Activated CD8-positive, alpha-beta memory T cell treated with anti-CD3 and anti-CD28 coated beads for 36 hours (primary cell): ENCODE results near the gene RUFY4. TPM values are rescaled to one million over a fixed set of nuclear protein-coding genes. Genes with fewer than 3 reads are reported as not detected.

Experiments
- CTCF ChIA-PET: fragments of 350-600 bp; sonication (Branson Sonifier 250); formaldehyde crosslinking; loops from one replicate; lab custom pipeline; 2021; ENCODE audit warnings: antibody characterized with exemption; lab: Charles Lee
- POLR2A ChIA-PET: fragments of 350-600 bp; sonication (Branson Sonifier 250); formaldehyde crosslinking; loops from one replicate; lab custom pipeline; 2021; ENCODE audit warnings: antibody characterized with exemption; lab: Charles Lee
- total RNA-seq, 2 experiments: library from RNA; stranded (reverse); gene quantifications; one replicate each; pipeline ENCODE4 v1.2.3, GENCODE V29; 2021

RUFY4 gene
- total RNA-seq, 2 experiments from 2014 or later = not detected

DNA sequence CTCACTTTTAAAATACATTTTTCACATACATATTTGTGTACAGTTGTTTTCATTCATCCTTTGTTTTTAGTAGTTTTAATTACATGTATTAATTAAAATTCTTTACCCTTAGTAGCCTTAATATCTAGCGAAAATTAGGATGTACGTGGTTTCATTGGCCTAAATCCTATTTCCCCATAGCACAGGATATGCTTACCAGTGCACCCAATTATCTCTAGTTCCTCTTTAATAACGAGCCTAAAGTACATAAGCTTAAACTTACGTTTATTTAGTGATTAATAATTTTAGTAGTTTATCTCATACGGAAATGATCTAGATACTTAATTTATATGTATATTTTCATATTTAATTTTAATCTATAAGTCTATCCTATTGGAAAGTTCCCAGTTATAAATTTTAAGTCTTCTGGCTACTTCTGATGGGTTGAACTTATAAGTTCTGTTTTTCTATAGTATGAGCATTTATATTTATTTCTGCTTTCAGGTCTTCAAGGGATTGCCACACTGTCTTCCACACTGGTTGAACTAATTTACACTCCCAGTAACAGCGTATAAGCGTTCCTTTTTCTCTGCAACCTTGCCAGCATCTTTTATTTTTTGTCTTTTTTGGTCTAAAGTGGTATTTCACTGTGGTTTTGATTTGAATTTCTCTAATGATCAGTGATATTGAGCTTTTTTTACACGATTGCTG lies 21.4 kb upstream of the RUFY4 start:
- ChIA-PET CTCF (no interaction called here), POLR2A (no interaction called here)

DNA sequence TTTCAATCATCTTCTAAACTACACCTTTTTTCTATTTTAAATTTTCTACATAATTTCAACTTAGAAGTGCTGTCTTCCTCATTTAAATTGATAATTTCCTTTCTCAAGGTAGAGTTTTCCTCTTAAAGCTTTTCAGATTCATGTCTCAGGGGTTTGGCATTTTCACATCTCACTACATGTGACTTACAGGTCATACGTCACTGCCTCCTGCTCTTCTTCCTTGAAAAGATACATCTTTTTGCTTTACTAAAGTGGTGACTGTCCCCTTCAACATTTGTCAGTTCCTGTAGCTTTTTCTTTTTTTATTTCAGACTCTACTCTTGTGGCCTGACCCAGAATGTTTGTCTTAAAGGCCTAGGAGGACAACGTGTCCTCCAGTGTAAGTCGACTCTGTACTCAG lies 17.1 kb upstream of the RUFY4 start:
- ChIA-PET CTCF (no interaction called here), POLR2A (no interaction called here)

DNA sequence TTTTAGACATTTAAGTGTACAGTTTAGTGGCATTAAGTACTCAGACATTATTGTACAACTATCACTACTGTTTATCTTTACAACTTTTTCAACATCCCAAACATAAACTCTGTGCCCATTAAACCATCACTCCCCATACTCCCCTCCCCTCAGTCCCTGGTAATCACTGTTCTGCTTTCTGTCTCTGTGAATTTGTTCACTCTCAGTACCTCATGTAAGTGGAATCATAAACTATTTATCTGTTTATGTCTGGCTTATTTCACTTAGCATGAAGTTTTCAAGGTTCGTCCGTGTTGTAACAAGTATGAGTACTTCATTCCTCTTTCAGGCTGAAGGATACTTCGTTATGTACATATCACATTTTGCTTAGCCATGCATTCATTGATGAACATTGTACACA lies 9.8 kb upstream of the RUFY4 start:
- ChIA-PET CTCF (interaction anchor here (1.1 kb wide), 1 partner anchor 10 kb away, joined by 4 read pairs; the partner anchor contains the start of gene RUFY4), POLR2A (no interaction called here)

DNA sequence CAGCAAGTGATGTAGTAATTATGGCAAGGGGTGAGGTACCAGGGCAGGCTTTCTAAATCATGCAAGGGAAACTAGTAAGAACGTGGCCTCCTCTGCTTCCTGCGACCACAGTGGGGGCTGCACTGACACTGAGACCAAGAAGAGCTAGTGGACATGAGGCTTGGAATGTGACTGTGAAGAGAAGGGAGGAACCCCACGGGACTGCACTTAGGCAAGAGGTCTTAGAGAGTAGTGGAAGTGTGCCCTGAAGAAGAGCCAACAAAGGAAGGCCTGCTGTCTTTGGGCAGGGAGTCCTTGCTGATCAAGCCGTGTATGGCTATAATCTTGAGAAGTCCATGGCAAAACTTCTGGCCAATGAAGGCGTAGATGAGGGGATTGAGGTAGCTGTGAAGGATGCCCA lies 8.9 kb upstream of the RUFY4 start:
- CTCF ChIA-PET = interaction anchor here (1.1 kb wide), 1 partner anchor 9 kb away, joined by 4 read pairs; the partner anchor contains the start of gene RUFY4
- POLR2A ChIA-PET = no interaction called here

DNA sequence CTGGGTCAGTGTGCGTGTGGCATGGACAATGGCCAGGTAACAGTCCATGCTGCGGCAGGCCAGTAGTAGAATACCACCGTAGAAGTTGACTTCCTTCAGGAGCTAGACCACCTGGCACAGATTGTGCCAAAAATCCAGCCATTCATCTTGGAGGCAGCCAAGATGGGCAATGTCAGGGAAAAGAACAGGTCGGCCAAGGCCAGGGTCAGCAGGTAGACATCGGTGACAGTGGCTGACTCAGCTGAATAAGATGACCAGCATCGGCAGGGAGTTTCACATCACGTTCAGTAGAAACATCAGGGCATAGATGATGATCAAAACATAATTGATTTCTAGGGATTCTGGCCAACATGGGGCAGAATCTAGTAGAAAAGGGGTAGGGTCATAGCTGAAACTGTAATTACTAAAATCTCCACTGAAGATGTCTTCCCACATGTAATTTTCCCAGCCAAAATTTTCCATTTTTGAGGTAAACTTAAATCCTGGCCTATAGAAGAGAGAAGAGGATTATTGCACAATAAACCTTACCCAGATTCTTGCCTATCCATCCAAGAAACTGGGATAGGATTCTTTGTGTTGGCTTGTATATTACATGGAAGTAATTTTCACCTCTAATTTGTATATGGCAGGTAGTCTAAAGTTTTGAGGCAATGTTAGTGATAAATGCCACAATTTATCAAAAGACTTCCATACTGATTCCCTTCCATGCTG lies 7.9 kb upstream of the RUFY4 start:
- CTCF ChIA-PET = no interaction called here
- POLR2A ChIA-PET = no interaction called here

DNA sequence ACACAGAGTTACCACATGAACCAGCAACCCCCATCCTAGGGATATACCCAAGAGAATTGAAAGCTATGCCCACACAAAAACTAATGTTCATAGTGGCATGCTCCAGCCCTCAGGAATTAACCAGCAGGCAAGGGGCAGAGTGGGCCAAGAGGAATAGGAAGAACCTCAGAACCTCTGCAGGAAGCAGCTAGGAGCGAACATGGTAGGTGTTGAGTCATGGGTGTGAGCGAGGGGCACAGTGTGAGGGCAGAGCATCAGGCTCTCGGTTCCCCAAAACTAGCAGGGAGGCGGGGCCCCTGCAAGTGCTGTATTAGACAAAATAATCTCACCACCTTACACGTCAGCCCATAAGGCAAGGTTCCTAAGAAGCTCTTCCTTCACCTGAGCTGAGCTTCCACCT lies 5.6 kb upstream of the RUFY4 start:
- ChIA-PET CTCF (no interaction called here), POLR2A (no interaction called here)

DNA sequence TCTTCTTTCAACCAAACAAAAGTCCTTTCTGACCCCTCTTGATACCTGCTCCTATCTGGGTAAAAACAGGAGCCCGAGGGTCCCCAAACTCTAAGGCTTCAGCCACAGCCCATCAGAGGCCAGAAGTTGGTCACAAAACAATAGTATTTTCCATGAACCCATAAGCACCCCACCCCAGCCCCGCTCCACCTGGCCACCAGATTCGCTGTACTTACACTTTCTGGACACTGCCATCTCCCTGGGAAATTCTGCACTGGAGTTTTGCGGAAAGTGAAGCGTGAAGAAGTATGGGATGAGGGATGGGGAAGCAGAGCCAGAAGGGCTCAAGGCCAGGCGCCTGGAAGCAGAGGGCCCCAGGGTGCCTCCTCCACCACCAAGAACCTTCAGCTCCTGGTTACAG lies 5.2 kb upstream of the RUFY4 start:
- CTCF ChIA-PET = no interaction called here
- POLR2A ChIA-PET = no interaction called here

DNA sequence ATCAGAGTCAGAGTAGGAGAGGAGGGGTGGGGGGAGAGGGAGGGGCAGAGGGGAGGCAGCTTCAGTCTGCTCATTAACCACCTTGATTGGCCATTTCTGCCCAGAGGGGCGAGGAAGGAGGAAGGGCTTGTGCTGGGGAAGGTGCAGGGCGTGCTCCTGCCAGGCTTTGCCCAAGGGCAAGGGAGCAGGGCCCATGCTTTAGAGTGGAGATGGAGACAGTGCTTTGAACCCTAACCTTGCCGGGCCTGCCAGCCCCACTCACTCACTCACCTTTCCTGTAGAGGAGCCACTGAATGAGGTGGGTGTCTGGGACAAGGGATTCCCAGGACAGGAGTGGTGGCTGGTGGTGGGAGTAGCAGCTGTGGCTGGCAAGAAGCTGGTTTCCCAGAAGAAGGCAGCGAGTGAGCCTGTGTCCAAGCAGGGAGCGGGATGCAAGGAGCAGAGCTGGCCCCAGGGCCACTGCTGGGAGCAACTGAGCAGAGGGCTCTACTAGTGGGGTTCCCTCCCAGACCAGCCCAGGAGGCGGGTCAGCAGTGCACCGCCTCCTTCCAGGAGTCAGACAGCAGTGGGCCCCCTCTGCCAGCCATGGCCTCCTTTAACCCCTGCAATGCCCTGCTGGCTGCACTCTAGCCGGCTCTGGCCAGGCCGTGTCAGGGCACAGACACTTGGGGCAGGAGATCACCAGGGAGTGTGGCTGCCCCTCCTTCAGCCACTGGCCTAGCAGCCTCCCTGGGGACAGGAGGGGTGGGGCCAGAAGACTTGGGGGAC lies 3.6 kb upstream of the RUFY4 start:
- ChIA-PET POLR2A (no interaction called here), CTCF (no interaction called here)

DNA sequence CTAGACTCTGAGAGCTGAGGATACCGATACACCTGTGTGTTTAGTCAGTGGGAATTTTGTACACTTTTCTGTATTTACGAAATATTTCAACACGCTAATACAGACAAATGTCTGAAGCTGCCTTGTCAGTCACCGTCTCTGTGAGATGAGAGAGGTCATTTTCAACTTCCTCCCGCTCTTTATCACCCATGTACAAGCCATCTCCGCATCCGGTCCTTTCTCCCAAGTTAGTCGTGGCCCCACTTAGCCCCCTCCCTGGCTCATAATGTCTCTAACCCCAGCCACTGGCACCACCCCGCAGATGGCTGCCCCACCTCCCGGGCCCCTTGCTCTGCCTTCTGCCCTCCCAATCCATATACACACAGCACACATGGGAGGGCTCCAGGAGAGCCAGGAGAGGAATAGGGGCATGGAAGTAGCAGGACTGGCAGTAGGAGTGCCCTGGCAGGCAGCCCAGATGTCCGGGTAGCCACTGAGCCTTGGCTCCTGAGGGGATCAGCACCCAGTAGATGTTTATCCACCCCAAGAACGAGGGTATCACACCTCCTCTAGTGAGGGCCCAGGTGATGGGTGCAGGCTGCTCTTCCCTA lies 2.0 kb upstream of the RUFY4 start:
- ChIA-PET CTCF (interaction anchor here (1.1 kb wide), 1 partner anchor 17 kb away, joined by 3 read pairs; no protein-coding TSS in a partner anchor), POLR2A (no interaction called here)

DNA sequence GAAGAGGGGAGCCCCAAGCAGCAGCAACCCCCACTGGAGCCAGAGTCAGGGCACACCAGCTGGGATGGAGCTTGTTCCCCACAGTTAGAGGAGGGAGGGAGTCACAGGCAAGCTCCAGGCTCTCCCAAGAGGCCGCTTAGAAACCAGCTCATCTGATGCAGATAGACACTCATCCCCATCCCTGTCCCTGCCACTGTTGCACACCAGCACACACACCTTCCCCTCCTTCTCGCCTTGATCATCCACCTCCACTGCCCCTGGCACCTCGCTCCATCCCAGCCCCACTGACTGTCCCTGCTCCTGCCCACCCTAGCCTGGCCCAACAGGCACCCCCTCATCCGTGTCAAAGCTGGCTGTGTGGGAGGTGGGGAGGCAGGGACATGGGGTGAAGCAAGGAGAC lies 1.5 kb upstream of the RUFY4 start:
- ChIA-PET POLR2A (no interaction called here), CTCF (interaction anchor here (1.1 kb wide), 1 partner anchor 18 kb away, joined by 3 read pairs; no protein-coding TSS in a partner anchor)

DNA sequence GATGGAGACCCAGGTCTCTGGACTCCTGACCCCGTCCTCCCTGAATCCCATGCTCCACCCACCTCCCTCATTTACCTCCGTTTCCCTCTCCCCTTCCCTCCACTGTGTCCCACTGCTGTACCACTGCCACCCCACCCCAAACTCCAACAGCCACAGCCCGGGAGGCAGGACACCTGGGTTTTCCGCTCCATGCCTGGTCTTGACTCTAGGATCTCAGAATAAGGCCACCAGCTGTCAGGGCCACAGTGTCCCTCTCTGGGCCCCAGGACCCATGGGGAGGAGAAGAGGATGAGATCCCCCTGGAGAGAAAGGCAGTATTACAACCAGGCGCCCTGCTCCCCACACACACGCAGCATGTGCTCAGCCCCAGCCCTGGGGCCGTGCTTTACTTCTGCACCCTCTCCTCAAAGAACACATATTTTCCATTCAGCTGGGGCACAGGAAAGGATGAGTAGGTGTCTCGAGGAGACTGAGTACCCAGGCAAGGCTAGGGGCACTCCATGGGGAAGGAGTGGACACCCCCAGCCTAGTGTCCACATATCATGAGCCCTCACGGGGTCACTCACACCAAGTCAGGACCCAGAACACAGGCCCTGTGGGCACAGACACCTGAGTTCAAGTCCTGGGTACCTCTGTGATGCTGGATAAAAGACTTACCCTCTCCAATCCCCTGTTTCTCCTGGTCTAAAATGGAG lies 700 bp downstream of the RUFY4 start:
- CTCF ChIA-PET = interaction anchor here (1.1 to 1.2 kb wide), 2 partner anchors 10 to 36 kb away, joined by 3 read pairs; no protein-coding TSS in a partner anchor
- POLR2A ChIA-PET = no interaction called here

DNA sequence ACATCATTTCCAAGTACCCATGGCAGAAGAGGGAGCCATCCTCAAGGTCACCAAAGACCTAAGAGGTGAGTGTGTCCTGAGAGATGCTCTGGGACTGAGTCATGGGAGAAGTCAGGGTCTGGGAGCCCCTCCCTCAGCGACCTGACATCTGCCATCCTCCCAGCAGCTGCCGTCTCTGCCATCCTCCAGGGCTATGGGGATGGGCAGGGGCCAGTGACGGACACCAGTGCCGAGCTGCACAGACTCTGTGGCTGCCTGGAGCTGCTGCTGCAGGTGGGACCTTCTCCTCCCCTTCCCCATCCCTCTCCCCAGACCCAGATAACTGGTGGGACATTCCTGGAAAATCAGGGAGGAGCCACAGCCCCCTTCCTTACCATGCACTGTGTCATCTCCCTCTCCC lies 1.5 kb downstream of the RUFY4 start:
- ChIA-PET POLR2A (no interaction called here), CTCF (no interaction called here)

DNA sequence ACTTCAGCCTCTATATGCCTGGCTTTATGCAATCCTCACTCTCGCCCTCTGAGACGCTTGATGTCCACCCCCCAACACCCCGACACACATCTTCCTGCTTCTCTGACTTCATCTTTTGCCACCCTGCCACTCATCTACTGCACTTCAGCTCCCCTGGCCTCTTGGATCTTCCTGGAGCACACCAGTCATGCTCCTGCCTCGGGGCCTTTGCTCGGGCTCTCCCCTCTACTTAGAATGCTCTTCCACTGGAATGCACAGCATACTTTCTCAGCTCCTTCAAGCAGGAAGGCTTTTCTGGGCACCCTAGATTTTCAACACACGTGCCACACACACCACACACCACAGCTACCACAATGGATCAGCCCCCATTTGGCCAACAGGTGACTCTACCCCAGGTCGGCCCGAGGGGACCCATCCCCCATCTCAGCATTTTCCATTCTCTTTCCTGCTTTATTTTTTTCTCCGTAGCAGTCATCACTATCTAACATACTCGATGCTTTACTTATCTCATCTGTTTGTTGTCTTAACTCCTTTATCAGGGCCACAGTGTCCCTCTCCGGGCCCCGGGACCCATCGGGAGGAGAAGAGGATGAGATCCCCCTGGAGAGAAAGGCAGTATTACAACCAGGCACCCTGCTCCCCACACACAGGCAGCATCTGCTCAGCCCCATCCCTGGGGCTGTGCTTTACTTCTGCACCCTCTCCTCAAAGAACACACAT lies 2.3 kb downstream of the RUFY4 start:
- CTCF ChIA-PET = no interaction called here
- POLR2A ChIA-PET = no interaction called here

DNA sequence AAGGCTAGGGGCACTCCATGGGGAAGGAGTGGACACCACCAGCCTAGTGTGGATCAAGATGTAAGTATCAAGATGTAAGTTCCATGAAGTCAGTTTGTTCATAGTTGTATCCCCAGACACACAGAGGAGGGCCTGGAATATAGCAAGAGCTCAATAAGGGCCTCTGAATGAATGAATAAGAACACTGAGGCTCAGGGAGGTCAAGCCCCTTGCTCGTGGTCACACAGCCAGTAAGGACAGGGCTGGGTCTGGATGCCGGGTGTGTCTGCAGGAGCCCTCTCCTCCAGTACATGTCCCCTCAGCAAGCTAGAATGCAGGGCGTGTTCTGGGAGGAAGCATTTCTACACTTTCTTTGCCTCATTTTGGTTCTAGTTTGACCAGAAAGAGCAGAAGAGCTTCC lies 2.9 kb downstream of the RUFY4 start:
- CTCF ChIA-PET = no interaction called here
- POLR2A ChIA-PET = no interaction called here

DNA sequence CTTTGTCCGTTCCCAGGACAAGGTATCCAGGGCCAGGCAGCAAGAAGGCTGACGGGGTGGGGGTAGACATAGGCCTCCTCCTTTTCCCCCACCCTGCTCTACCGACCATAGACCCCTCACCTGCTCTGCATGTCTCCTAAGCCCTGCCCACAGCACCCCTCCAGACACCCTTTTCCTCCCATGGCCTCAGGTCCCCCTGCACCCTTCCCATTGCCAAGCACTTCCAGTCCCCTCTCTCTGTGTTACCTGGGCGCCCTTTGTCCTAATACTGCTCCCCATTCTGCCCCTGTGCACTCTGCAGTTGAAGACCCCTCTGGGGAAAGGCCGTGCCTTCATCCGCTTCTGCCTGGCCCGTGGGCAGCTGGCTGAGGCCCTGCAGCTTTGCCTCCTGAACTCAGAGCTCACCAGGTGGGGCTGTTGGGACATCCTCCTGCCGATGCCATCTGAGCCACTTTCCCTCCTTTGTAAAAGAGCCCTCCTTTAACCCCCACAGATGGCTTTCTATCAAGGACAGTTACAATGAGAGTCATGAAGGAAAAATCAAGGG lies 3.5 kb downstream of the RUFY4 start:
- POLR2A ChIA-PET = no interaction called here
- CTCF ChIA-PET = no interaction called here

DNA sequence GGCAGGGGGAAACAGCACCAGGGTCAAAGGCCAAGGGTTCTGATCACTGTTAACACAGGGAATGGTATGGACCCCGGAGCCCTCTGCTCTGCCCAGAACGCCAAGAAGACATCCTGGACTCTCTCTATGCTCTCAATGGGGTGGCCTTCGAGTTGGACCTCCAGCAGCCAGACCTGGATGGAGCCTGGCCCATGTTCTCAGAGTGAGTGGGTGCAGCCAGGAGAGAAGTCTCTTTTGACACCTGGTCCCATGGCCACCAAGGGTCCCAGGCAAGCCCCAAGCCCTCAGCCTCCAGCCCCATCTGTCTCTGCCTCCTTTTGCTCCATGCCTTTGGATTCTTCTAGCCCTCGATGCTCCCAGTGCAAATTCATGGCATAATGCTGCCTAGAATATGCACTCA lies 4.1 kb downstream of the RUFY4 start:
- POLR2A ChIA-PET = no interaction called here
- CTCF ChIA-PET = no interaction called here

DNA sequence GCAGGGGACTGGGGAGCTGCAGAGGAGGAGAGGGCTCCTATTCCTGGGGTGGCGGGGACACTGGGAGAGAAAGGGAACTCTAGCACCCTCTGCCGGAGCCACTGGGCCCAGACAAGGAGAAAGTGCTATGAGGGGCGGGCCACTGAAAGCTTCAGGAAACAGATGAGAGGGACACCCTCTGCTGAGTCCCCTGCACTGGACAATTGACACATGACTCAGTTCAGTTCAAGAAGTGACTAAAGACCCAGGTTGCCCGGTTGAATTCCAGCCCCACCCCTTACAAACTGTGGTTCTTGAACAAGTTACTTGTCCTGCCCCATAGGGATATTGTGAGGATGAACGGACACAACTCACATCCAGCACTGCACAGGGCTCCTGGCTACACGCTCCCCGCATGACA lies 5.0 kb downstream of the RUFY4 start:
- CTCF ChIA-PET = interaction anchor here (0.5 kb wide), 1 partner anchor 1823 kb away, joined by 6 read pairs; no protein-coding TSS in a partner anchor
- POLR2A ChIA-PET = no interaction called here
